ENCODE data around the gene WDCP. TPM values are rescaled to one million over a fixed set of nuclear protein-coding genes. Genes with fewer than 3 reads are reported as not detected.

Gene WDCP
- total RNA-seq, 1 experiment from 2014 or later = 20.0 TPM

GRCh38 chr2:23988371-23988770, 58.8 kb downstream of the WDCP start:
- no TSS peak for BruUV-seq (replicated peaks)
- H3K36me3 ChIP-seq (ENCODE audit: control insufficient read depth, insufficient read depth, low read length) = peaks cover 3% of the 10 kb centered on the region; the same call in 1 of the 2 replicates
- TF ChIP-seq REST (IDR thresholded peaks at IDR 0.05; ENCODE audit: insufficient read depth in 1 of 2, low read depth in 2 of 2, low read length in 1 of 2) (no peak), CTCF (IDR thresholded peaks at IDR 0.05) (no peak; the same call in 1 of the 2 replicates), POLR2AphosphoS5 (IDR thresholded peaks at IDR 0.05; ENCODE audit: low read depth, low read length) (no peak), TCF7L2 (IDR thresholded peaks at IDR 0.05; ENCODE audit: low read depth, low read length) (no peak), SIN3A (IDR thresholded peaks at IDR 0.05; ENCODE audit: borderline replicate concordance, insufficient read depth, low read depth, low read length) (no peak)
- CTCF ChIA-PET = no interaction called here
- intact Hi-C loops (cut with micrococcal nuclease; ENCODE audit: unreplicated experiment) = loop anchor here (5.0 kb wide), 1 partner anchor 94 kb away; the partner anchor contains the start of gene TP53I3
- no peaks in the 10 kb centered on the region for H3K9me3 ChIP-seq (ENCODE audit: control insufficient read depth, insufficient read depth, low read depth, low read length)
- DNase-seq (ENCODE audit: low read depth, low spot score) (peak; percentile 22), ATAC-seq (peak; percentile 87)
- POLR2A ChIA-PET = no interaction called here
- in situ Hi-C loops (cut with HindIII; ENCODE audit: low pct_unique_long_range_greater_than_20kb, low sequenced_read_pairs) = no loop called here
- H3K4me3 ChIP-seq (ENCODE audit: low read depth in 2 of 2, low read length in 2 of 2) = no peak overlapping the region
- H3K27ac ChIP-seq (ENCODE audit: low read length) = no peak overlapping the region
- H3K4me1 ChIP-seq (ENCODE audit: control insufficient read depth, insufficient read depth, low read length) = no peaks in the 10 kb centered on the region
- H3K27me3 ChIP-seq (ENCODE audit: control insufficient read depth, insufficient read depth, low read length) = no peaks in the 10 kb centered on the region

Other genes with a start within 250 kb of the WDCP start
- 17.9 TPM for gene ATAD2B, start 120.3 kb downstream of the WDCP start, total RNA-seq (2021; ENCODE audit: unreplicated experiment)
- 23.3 TPM for gene UBXN2A, start 106.9 kb downstream of the WDCP start, total RNA-seq (2021; ENCODE audit: unreplicated experiment)
- gene MFSD2B, start 37.3 kb downstream of the WDCP start, total RNA-seq (2021; ENCODE audit: unreplicated experiment) = 0.23 TPM
- gene FKBP1B, start 2.4 kb upstream of the WDCP start, total RNA-seq (2021; ENCODE audit: unreplicated experiment) = 19.9 TPM
- gene SF3B6, start 28.9 kb upstream of the WDCP start, total RNA-seq (2021; ENCODE audit: unreplicated experiment) = 129 TPM
- gene TP53I3, start 37.4 kb upstream of the WDCP start, total RNA-seq (2021; ENCODE audit: unreplicated experiment) = 51.3 TPM
- 1.3 TPM for gene PFN4, start 75.9 kb upstream of the WDCP start, total RNA-seq (2021; ENCODE audit: unreplicated experiment)
- 23.0 TPM for gene FAM228B, start 76.1 kb upstream of the WDCP start, total RNA-seq (2021; ENCODE audit: unreplicated experiment)
- not detected for gene FAM228A, start 127.7 kb upstream of the WDCP start, total RNA-seq (2021; ENCODE audit: unreplicated experiment)

Data from Panc1 (cell line).